Upper lobe of left lung (tissue), 4 donors: ENCODE measurements around the gene SLC29A1.
A peak's percentile ranks its signal among the peaks of the same experiment; 100 is the strongest.

ENCODE experiments used
- EP300 ChIP-seq, 4 donors: sonication (generic); formaldehyde crosslinking; IDR thresholded peaks; one replicate each; pipeline ENCODE4 v1.5.1; 2017; ENCODE audit warnings: antibody characterized with exemption in 4 of 4, control low read depth in 2 of 4
- POLR2A ChIP-seq, 4 donors: fragments of 450-650 bp; IDR thresholded peaks; one replicate each; pipeline ENCODE4 v1.5.1; 2016 to 2017; ENCODE audit warnings: antibody characterized with exemption in 4 of 4, mild to moderate bottlenecking in 2 of 4
- POLR2AphosphoS5 ChIP-seq, 2 donors: sonication (generic); formaldehyde crosslinking; IDR thresholded peaks; one replicate each; pipeline ENCODE4 v1.5.1; 2017; ENCODE audit warnings: antibody characterized with exemption in 2 of 2
- TF ChIP-seq, protein P1 (sequence below), 6 experiments: fragments of 450-650 bp in 4 of 6; fragments of 200-600 bp in 2 of 6; sonication (generic) in 2 of 6; IDR thresholded peaks; one replicate each; pipeline ENCODE4 v1.5.1; 2016 to 2019; ENCODE audit warnings: antibody characterized with exemption in 6 of 6

DNA sequence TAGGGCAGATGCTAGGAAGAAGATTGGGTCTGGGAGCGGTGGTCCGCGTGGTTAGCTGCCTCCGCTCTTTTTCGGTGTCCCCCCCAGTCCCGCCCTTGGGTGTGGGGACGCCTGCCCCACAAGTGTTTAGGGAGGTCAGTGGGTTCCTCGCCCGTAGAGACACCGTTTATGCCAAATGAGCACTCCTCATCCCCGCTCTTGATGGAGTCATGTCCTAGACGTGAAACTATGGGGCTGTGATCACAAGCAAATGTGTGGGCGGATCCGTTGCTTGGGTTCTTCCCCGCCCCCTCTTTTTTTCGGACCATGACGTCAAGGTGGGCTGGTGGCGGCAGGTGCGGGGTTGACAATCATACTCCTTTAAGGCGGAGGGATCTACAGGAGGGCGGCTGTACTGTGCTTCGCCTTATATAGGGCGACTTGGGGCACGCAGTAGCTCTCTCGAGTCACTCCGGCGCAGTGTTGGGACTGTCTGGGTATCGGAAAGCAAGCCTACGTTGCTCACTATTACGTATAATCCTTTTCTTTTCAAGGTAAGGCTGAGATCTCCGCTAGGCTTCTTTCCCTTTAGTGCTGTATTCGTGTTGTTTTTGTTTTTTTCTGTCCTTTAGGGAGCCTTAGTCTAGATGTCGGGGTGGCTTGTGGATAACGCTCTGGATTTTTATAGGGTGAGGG lies 23.4 kb downstream of the SLC29A1 start, which contains the start of gene HSP90AB1:
- TF ChIP-seq, protein P1, sequence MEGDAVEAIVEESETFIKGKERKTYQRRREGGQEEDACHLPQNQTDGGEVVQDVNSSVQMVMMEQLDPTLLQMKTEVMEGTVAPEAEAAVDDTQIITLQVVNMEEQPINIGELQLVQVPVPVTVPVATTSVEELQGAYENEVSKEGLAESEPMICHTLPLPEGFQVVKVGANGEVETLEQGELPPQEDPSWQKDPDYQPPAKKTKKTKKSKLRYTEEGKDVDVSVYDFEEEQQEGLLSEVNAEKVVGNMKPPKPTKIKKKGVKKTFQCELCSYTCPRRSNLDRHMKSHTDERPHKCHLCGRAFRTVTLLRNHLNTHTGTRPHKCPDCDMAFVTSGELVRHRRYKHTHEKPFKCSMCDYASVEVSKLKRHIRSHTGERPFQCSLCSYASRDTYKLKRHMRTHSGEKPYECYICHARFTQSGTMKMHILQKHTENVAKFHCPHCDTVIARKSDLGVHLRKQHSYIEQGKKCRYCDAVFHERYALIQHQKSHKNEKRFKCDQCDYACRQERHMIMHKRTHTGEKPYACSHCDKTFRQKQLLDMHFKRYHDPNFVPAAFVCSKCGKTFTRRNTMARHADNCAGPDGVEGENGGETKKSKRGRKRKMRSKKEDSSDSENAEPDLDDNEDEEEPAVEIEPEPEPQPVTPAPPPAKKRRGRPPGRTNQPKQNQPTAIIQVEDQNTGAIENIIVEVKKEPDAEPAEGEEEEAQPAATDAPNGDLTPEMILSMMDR (IDR thresholded peaks at IDR 0.05) = no peak
- TF ChIP-seq POLR2A (IDR thresholded peaks at IDR 0.05) = peak; percentile 95 to 99 (median 96)
- TF ChIP-seq EP300 (IDR thresholded peaks at IDR 0.05) = peak in 1 of 4 donors; percentile 88
- TF ChIP-seq POLR2AphosphoS5 (IDR thresholded peaks at IDR 0.05) = peak; percentile 99 to 100
